ENCODE results near the gene C16orf86.

C16orf86 gene

GRCh38 chr16:67716097-67716496 lies 49.5 kb downstream of the C16orf86 start:
- DNase-seq (ENCODE audit: low read depth): no peak
- no peak overlapping the region for H3K4me3 ChIP-seq (ENCODE audit: low read depth, low read length)
- no peak for TF ChIP-seq CTCF (IDR thresholded peaks at IDR 0.05; ENCODE audit: low read depth, low read length, missing control alignments)
